SHP77 treated with DMSO at 0.1 percent for 48 hours (cell line): ENCODE data around the gene PCLO.
"Not testable (repeated sequence)": the region's sequence is repeated elsewhere in the genome, so short reads cannot be mapped to it uniquely, and the experiment has no call there.

Source experiments
- DNase-seq: peaks from one replicate; lab custom pipeline; 2025; lab: John Stamatoyannopoulos, UW

The PCLO gene

DNA sequence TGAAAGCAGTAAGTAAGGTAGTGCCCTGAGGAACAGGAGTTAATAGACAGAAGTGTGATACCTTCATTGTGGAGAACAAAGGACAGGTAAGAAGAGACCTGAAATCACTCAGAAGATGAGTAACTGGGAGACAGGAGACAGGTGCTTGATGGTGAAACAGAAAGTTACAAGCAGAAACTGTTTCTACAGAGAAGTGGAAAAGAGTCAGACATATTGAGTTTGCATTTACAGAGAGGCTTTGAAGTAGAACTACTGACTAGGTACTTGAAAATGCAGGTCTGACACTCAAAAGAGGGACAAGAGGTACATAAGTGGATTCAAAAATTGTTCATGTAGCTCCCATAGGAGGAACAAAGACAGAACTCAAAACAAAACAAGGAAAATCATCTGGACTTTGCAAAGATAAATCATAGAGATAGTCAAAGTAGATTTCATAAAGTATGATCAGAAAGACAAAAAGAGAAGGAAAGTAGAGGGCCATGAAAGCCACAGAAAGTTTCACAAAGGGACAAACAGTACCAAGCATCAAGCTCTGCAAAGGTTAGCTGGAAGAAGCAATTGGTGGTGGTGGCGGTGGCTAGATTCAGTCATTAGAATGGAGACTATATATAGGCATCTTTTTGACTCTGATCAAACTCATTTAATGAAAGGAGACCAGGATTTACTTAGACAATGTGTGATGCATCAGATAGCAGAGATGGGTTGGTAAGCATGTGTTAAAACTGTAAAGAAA lies 198.4 kb downstream of the PCLO start:
- DNase-seq: no peak

DNA sequence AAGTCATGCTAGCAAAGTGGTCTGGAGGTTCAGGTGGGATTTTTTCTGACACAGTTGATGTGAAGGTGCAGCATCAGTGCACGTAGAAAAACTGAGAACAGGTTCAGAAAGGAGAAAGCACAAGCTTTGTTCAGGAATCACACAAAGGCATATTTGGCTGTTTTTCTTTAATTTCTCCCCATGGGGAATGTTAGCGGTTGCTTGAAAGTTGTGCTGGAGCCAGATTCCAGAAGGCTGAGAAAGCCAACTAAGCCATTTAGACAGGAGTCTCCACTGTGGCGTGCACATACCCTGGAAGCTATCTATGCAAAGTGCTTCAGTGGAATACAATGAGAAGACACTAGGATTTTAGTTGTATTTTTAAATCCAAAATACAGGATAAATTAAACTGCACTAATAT lies 201.4 kb downstream of the PCLO start:
- DNase-seq: no peak

DNA sequence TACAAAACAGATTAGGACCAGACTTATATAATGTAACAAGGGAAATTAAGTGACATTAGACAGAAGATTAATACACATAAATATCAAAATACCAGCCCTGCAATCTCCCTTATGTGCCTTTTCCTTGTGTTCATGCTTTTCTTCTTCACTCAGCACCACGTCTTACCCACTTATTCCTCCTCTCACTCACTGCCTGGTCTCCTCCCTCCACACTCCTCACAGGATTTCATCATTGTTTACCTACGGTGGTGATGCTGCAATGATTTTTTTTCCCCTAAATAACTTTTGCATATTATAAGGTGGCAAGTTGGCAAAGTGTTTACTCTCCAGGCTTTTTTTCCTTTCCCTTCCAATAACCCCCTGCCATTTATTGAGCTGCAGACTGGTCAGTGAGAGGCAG lies 203.2 kb downstream of the PCLO start:
- DNase-seq: no peak

DNA sequence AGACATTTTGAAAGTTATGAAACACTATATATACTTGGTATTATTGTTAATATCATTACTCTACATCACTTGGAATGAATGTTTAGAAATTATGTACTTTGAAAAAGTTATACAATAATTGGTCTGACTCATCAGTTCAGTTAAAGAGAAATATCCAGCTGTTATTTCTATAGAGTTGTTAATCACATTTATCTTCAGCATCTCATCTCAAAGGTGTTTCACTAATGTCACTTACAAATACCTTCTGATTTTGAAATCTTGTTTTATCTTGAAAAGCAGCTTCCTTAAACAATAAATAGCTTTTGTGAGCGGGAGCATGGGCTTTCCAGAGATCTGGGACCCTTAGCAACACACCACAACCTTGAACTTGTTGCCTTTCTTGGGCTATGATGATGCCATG lies 205.2 kb downstream of the PCLO start:
- DNase-seq: no peak

DNA sequence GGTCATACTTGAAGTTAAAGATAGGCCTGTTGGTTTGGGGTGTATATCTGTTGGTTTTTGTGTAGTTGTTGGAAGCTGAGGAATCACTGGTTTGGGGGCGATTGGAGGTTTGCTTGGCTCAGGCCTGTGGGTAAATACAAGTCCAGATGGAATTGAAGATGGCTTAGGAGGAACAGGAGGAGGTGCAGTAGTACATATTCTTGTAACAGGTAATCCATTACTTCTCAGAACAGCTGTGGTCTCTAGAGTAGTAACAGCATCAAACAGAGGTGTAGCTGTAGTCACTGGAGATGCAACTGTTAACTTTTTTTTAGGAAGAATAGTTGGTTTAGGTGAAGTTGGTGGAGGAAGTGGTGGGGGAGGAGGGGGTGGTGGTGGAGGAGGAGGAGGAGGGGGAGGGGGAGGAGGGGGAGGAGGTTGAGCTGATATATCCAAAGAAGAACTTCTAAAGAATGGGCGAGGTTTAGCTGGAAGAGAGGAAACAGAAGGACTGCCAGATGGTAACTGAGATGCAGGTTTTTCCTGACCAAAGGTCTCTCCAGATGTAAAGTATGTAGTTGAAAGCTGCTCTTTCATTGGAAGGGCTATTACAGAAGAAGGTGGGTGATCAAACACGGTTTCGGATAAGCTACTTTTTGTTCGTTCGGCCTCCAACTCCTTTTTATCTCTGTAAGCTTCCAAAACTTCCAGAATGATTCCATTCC lies 209.2 kb downstream of the PCLO start:
- no peak for DNase-seq

DNA sequence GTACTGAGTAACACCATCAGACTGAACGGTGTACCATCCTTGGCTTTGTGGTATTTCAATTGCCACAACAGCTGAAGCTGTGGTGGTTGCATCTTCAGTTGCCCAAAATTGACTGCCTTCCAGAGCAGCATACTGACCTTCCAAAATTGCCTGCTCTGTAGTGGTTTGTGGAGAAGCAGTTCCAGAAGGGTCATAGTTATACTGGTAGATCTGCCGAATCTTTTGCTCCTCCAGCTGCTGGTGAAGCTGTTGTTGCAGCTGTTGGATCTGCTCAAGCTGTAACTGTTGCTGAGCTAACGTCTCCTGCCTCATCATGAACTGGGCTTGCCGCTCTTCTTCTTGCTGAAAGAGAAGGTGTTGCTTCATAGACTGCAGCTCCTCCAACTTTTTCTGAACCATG lies 212.2 kb downstream of the PCLO start:
- DNase-seq: no peak

DNA sequence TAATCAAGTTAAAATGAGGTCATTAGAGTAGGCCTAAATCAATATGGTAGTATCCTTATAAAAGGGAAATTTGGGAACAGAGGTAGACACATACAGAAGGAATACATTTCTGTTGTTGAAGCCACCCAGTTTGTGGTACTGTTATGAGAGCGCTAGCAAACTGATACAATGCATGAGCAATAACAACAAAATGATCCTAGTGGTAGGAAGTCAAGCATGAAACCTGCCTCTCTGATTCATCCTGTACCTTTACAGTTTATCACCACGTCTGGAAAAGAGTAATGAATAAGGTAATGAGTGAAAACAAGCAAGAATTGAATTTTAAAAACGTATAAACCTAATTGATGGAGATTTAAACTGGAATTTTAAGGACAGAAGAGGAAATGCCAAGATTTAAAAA lies 217.2 kb downstream of the PCLO start:
- DNase-seq: no peak

DNA sequence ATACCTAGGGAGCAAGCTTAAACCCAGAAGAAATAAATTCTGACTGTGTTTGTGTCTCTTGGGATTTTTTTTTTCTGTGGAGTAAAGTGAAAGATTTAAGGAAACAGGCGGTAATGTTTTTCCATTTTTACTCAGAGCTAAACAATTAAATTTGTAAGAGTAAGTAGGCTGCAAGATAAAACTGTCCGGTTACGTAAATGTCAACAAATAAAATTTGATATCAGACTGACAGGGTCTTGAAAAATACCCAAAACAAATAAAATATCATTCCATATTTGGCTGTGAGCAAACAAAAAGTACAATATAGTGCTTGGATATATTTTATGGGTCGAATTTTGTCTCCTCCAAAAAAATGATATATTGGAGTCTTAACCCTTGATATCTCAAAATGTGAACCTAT lies 217.6 kb downstream of the PCLO start:
- DNase-seq: no peak

DNA sequence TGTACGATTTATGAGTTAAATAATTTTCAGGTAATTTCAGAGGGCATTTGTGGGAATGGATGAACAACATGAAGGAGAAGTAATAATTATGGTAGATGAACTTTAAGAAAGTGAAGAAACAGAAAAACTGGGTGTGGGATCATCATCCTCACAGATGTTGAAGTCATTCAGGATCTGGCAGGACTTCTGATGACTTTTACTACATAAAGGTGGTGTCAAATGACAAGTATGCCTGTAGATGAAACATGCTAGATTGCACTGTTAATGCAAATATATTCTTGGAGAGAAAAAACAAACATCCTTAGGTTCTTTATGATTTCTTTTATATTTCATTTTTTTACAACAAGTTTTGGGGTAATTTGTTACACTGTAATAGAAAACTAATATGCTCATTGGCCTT lies 230.2 kb downstream of the PCLO start:
- no peak for DNase-seq

DNA sequence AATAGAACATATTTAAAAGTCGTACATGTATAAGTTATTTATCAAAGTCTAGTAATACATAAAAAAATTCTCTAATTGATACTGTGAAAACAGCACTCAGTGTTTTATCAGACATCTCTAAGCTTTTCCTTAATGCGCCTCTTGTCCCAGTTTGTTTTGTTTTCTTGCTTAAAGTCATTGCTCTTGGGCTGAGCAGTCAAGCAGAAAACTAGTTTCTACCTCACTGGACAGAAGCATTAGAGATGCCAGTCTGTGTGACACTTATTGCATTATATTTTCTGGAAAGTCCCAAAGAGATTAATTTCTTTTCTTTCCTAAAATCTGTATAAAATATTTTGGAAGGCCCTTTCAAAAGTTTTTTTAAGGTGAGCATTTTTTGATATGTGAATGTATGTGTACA lies 236.2 kb downstream of the PCLO start:
- DNase-seq: no peak

DNA sequence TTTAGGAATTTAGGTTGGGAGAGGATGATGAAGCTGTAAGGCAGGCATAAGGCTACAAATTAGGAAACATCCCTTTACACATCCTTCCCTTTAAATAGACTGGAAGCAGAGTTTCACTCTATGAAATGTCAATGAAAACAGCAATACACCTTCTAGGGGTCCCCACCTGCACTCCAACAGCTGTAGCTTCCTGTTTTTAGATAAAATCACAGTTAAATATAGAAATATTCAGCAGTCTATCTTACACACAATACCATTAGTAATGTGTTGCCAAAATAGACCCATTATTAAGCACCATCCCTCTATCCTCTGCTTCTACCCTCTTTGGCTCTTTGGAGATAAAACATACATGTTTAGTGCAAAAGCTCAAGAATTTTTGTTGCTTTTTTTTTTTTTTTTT lies 237.4 kb downstream of the PCLO start:
- no peak for DNase-seq

DNA sequence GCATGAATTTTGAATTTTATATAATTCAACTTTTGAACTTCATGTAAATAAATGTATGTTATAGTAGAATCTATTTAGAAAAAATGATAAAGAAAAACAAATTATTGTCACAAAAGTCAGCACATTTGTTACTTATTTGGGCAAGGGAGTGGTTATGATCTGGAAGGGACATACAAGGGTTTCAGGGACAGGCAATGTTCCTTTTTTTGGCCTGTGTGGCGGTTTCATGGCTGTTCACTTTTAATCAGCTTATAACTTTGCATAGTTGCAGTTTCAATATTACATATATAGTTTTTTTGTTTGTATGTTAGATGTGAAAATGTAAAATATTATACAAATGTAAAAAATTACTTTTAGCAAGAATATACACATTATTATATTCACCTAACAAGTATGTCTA lies 256.2 kb downstream of the PCLO start:
- DNase-seq: no peak

DNA sequence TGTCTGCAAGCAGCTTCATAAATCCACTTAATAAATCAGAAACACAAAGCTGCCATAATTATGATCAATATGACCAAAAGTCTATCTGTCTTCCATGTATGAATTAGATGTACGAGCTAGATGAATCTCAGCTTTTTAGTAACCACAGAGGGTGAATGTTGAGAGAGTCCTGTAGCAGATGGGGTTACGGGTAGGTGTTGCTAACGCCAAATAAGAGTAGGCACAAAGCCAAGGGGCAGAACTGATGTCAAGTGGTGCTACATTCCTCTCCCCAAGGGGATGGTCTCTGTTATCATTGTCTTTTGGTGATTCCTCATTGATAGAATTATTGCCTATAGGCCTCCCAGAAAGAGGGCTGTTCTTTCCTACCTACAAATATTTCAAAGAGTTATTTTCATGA lies 257.8 kb downstream of the PCLO start:
- DNase-seq: no peak

DNA sequence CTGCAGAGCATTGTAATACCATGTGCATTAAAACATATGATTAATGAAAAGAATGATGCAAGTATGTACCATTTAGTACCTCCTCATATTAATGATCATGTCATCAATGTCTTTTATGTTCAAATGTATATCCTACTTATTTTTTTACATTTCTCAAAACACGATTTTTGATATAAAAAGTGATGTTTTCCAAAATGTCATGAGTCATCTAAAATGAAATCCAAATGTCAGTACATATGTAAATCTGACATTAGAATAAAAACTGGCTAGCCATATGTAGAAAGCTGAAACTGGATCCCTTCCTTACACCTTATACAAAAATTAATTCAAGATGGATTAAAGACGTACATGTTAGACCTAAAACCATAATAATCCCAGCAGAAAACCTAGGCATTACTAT lies 261.6 kb downstream of the PCLO start:
- not testable (repeated sequence) for DNase-seq

DNA sequence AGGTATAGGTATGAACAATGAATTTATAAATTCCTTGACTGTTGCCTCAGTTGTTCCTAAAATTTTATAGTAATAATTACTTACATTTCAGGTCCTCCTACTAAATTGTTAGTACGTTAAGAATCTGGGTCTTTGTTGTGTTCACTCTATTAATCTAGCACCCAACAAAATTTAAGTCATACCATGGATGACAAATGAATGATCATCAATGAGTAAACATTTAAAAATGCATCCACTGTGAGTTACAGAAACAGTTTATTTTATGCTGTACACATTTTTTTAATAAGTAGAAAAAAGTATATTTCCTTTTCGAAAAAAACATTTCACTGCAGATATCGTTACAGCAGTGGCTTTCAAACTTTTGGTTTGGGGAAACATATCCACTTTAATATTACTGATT lies 265.2 kb downstream of the PCLO start:
- no peak for DNase-seq

DNA sequence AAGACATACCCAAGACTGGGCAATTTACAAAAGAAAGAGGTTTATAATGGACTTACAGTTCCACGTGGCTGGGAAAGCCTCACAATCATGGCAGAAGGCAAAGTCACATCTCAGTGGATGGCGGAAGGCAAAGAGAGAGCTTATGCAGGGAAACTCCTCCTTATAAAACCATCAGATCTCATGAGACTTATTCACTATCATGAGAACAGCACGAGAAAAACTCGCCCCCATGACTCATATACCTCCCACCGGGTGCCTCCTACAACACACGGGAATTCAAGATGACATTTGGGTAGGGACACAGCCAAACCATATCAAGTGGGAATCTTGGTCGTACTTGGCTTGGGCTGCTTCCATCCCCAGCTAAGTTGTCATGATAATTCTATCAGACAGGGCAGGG lies 268.3 kb downstream of the PCLO start:
- DNase-seq: not testable (repeated sequence)

DNA sequence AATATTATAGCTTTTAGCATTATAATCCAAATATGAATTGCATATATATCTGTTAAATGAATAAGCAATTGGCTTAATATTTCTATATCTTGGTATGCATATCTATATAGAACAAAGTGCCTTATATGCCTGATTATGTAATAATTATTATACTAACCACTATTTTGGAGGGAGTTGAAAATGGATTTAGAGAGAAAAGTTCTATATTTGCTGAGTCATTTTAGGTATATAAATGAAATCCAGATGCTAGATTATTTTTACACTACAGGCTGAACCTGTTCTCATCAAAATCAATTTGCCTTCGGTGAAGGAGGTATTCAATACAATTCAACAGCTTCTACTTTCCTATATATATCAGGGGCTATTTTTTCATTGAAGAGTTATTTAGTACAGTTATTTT lies 276.4 kb downstream of the PCLO start:
- no peak for DNase-seq

DNA sequence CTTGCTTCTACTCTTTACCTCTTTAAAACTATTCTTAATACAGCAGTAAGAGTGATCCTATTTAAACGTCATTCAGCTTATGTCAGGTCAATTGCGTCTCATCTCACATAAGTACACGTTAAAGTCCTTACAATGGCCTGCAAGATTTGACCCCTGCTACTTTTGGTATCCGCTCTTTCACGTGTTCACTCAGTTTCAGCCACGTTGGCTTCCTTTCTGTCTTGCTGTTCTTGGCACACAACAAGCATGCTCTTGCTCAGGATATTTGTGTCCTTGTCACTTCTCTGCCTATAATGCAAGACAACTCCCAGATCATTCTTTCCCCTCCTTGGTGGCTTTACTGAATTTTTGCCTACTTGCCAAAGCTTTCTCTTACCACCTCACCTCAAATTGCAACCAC lies 296.8 kb downstream of the PCLO start:
- DNase-seq: no peak

DNA sequence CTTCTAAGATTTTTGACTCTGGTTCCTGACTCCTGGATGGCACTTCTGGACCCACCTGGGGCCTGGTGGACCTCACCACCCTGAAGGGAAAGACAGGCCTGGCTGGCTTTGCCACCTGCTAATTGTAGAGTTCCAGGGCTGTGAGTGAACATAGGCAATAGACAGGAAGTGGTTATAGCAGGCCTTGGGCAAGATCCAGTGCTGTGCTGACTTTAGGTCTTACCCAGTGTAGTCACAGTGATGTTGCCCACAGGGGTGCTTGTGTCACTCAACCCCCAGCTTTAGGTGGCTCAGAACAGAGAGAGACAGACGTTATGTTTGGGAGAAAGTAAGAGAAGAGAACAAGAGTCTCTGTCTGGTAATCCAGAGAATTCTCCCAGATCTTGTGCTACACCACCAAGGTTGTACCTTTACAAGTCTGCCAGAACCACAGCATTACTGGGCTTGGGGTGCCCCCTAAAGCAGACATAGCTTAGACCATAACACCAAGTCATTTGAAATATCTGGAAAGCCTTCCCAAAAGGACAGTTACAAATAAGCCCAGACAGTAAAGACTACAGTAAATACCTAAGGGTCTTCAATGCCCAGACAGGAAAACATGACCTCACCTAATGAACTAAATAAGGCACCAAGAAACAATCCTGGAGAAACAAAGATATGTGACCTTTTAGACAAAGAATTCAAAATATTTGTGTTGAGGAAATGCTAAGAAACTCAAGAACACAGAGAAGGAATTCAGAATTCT lies 303.4 kb downstream of the PCLO start:
- no peak for DNase-seq

DNA sequence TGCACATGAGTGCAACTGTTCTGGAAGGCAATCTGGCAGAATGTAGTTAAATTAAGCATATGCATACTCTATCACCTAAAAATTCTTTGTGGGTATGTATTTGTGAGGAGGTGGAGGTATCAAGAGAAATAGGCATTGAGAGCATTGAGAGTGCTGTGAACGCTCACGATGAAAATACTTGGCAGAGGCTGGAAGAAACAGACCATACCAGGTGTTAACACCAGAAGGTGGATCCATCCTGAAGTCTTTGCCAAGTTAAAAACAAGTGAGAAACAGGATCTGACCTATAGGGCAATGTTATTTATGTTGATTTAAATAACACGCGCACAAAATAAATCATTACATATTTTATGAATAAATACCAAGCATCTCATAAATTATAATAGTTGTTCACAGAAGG lies 311.6 kb downstream of the PCLO start:
- no peak for DNase-seq

DNA sequence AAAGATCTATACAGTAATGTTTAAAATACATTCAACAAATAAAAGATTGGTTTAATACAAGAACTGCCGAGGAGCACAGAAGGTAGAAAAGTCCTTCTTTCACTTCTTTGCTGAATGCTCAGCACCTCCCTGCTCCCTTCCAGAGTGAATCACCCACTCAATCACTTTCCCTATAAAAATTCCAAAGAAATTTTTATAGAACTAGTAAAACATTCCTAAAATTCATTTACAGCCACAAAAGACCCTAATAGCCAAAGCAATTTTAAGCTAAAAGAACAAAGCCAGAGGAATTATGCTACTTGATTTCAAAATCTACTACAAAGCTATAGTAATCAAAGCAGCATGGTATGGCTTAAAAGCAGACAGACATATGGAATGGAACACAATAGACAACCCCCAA lies 320.9 kb downstream of the PCLO start:
- no peak for DNase-seq

DNA sequence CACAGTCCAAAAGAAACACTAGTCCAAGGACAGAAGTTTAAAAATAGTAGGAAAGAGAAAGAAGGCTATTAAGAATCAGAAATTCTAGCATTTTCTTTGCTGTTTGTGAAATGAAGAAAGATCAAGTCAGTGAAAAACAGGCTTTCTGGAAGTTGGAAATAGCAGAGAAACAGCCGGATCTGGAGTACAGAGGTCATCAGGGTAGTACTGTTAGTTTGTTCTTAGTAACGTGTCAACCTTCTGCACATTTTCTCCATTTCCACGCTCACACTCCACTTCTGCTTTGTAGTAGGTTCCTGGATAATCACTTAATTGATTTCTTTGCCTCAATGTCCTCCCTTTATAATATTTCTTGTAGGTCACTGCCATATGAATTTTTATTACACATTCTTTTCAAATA lies 322.6 kb downstream of the PCLO start:
- DNase-seq: no peak

DNA sequence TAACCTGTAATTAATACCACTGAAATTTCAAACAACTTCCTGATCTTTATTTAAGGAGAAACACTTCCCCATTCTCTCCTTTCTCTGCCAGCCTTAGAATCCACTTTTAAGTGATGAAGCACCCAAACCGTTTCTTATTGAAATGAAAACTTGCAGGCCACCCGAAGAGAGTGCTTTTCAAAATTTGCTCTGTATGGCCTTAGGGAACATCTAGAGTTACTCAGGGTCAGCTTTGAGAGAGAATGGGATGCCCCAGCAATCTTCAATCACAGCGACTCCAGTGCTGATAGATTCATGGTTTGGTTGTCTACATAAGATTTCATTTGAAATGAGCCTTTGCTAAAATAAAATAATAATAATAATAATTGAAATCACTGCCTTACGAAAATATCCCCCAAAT lies 323.1 kb downstream of the PCLO start:
- DNase-seq: no peak
